HCT116 (cell line): ENCODE results near the gene SPHKAP. TPM values are rescaled to one million over a fixed set of nuclear protein-coding genes. Genes with fewer than 3 reads are reported as not detected.

Source experiments
- ATAC-seq: fragments of 200-7000 bp; cut with Tn5 transposase; 2 replicates; pipeline ENCODE4 v1.9.1; 2020; ENCODE audit warnings: mild to moderate bottlenecking, moderate library complexity
- BruUV-seq: library from RNA; stranded (reverse); fragments of 400-500 nt; replicated peaks from 2 replicates; lab custom pipeline; 2021; lab: Mats Ljungman, UMichigan
- CTCF ChIA-PET: fragments of 300-600 bp; sonication (Branson Sonifier 250); formaldehyde crosslinking; loops from one replicate; lab custom pipeline; 2021; ENCODE audit warnings: antibody characterized with exemption; lab: Charles Lee
- POLR2A ChIA-PET: fragments of 300-600, 350-600 bp; sonication (Branson Sonifier 250); formaldehyde crosslinking; loops from one replicate; lab custom pipeline; 2021; ENCODE audit warnings: antibody characterized with exemption; lab: Charles Lee
- RAD21 ChIA-PET, 2 experiments: fragments of 300-600 bp; sonication (Branson Sonifier 250); formaldehyde crosslinking; loops; one replicate each; lab custom pipeline; 2023; ENCODE audit warnings: low total read pairs in 2 of 2; ENCODE audit not compliant: uncharacterized antibody in 2 of 2, unreplicated experiment in 2 of 2, low non-redundant PET in 1 of 2; lab: Charles Lee
- DNase-seq: peaks from one replicate; pipeline ENCODE4 v3.0.0-alpha.2; 2010; ENCODE audit warnings: low read depth, low spot score
- H2AFZ ChIP-seq: fragments of 200-600 bp; shearing (Covaris generic), sonication (generic); 2 replicates; pipeline ENCODE4 v1.6.1; 2017; ENCODE audit warnings: low read depth, mixed run types, mixed read lengths, antibody characterized with exemption, low read length; ENCODE audit not compliant: poor library complexity, severe bottlenecking
- H3K27ac ChIP-seq: 2 replicates; pipeline ENCODE4 v1.5.1; 2012; ENCODE audit warnings: low read depth, low read length
- H3K27me3 ChIP-seq: fragments of 200-600 bp; sonication (generic); 2 replicates; pipeline ENCODE4 v1.6.1; 2016; ENCODE audit warnings: mixed run types, low read length, mixed read lengths; ENCODE audit not compliant: insufficient read depth
- H3K36me3 ChIP-seq, 2 experiments: fragments of 200-500 bp in 1 of 2; fragments of 200-600 bp in 1 of 2; sonication (Bioruptor generic) in 1 of 2; sonication (generic) in 1 of 2; 2 replicates each; pipeline versions ENCODE4 v1.5.1 to v1.6.1; 2014 to 2016; ENCODE audit warnings: low read length in 2 of 2, inconsistent platforms in 1 of 2, mixed read lengths in 1 of 2, mixed run types in 1 of 2; ENCODE audit not compliant: insufficient read depth in 2 of 2, control insufficient read depth in 1 of 2
- H3K4me1 ChIP-seq, 2 experiments: fragments of 200-600 bp in 1 of 2; sonication (generic) in 1 of 2; 2 replicates each; pipeline versions ENCODE4 v1.5.1 to v1.6.1; 2012 to 2017; ENCODE audit warnings: low read length in 2 of 2, inconsistent platforms in 1 of 2, mild to moderate bottlenecking in 1 of 2, mixed read lengths in 1 of 2, mixed run types in 1 of 2, moderate library complexity in 1 of 2; ENCODE audit not compliant: insufficient read depth in 2 of 2, control insufficient read depth in 1 of 2
- H3K4me2 ChIP-seq: fragments of 200-600 bp; sonication (generic); 2 replicates; pipeline ENCODE4 v1.6.1; 2017; ENCODE audit warnings: mixed run types, low read length, mixed read lengths
- H3K4me3 ChIP-seq, 2 experiments: fragments of 200-600 bp in 1 of 2; sonication (generic) in 1 of 2; replicated peaks in 1 of 2; 2 replicates each; pipeline ENCODE4 v1.5.1; 2011 to 2016; ENCODE audit warnings: low read length in 2 of 2, control low read depth in 1 of 2, low read depth in 1 of 2, mild to moderate bottlenecking in 1 of 2, mixed read lengths in 1 of 2, mixed run types in 1 of 2
- H3K79me2 ChIP-seq: fragments of 200-600 bp; sonication (generic); 2 replicates; pipeline ENCODE4 v1.6.1; 2017; ENCODE audit warnings: mild to moderate bottlenecking, mixed run types, low read length, moderate library complexity, mixed read lengths; ENCODE audit not compliant: insufficient read depth
- H3K9ac ChIP-seq: fragments of 200-600 bp; sonication (generic); 2 replicates; pipeline ENCODE4 v1.6.1; 2016; ENCODE audit warnings: low read length, mixed read lengths
- H3K9me2 ChIP-seq: fragments of 200-600 bp; sonication (generic), shearing (Covaris generic); 2 replicates; pipeline ENCODE4 v1.6.1; 2017; ENCODE audit warnings: mixed run types, mild to moderate bottlenecking, moderate library complexity; ENCODE audit not compliant: insufficient read depth
- H3K9me3 ChIP-seq, 2 experiments: fragments of 200-500 bp in 1 of 2; fragments of 200-600 bp in 1 of 2; sonication (Bioruptor generic) in 1 of 2; sonication (generic) in 1 of 2; 2 replicates each; pipeline ENCODE4 v1.6.1; 2014 to 2017; ENCODE audit warnings: low read length in 2 of 2, mixed read lengths in 2 of 2, inconsistent platforms in 1 of 2, low read depth in 1 of 2, mild to moderate bottlenecking in 1 of 2, mixed run types in 1 of 2, moderate library complexity in 1 of 2; ENCODE audit not compliant: control insufficient read depth in 1 of 2, insufficient read depth in 1 of 2
- H4K20me1 ChIP-seq: fragments of 200-600 bp; sonication (generic), shearing (Covaris generic); 2 replicates; pipeline ENCODE4 v1.6.1; 2017; ENCODE audit warnings: mixed run types, mild to moderate bottlenecking, moderate library complexity; ENCODE audit not compliant: insufficient read depth
- CBX3 ChIP-seq: IDR thresholded peaks from 2 replicates; pipeline ENCODE4 v1.6.1; 2012; ENCODE audit warnings: low read depth
- EZH2 ChIP-seq: fragments of 200-600 bp; sonication (generic); IDR thresholded peaks from 2 replicates; pipeline ENCODE4 v1.6.1; 2017; ENCODE audit warnings: antibody characterized with exemption, mixed run types
- POLR2A ChIP-seq: IDR thresholded peaks from 2 replicates; pipeline ENCODE4 v1.7.0; 2011; ENCODE audit warnings: borderline replicate concordance; ENCODE audit not compliant: insufficient read depth, insufficient read length; ENCODE audit errors: extremely low read depth
- POLR2AphosphoS5 ChIP-seq: IDR thresholded peaks from 2 replicates; pipeline ENCODE4 v1.6.1; 2011; ENCODE audit warnings: mild to moderate bottlenecking, low read depth, low read length, moderate library complexity
- TCF7L2 ChIP-seq: IDR thresholded peaks from 2 replicates; pipeline ENCODE4 v1.7.0; 2011; ENCODE audit warnings: borderline replicate concordance, inconsistent platforms; ENCODE audit not compliant: insufficient read depth, insufficient read length; ENCODE audit errors: extremely low read depth
- YY1 ChIP-seq: IDR thresholded peaks from 2 replicates; pipeline ENCODE4 v1.6.1; 2011; ENCODE audit warnings: low read length, low read depth, moderate library complexity, mild to moderate bottlenecking; ENCODE audit not compliant: insufficient replicate concordance; ENCODE audit errors: extremely low read depth
- ZNF274 ChIP-seq: fragments of 200-500 bp; sonication (Bioruptor generic); IDR thresholded peaks from 2 replicates; pipeline ENCODE4 v1.6.1; 2014; ENCODE audit warnings: mild to moderate bottlenecking, low read depth, low read length, inconsistent platforms
- intact Hi-C: fragments of 100-400 bp; cut with micrococcal nuclease; formaldehyde crosslinking; loops from 2 replicates; pipeline ENCODE4 v1.10.0; 2022
- total RNA-seq: library from RNA; stranded (reverse); gene quantifications from one replicate; pipeline ENCODE4 v1.2.1, GENCODE V29; 2021; ENCODE audit not compliant: unreplicated experiment
- TF ChIP-seq, protein P1 (sequence below), 3 experiments: fragments of 200-600 bp in 1 of 3; sonication (generic) in 1 of 3; IDR thresholded peaks in 2 of 3; conservative IDR thresholded peaks in 1 of 3; 2 replicates each; pipeline ENCODE4 v1.5.1; 2012 to 2017; ENCODE audit warnings: low read depth in 2 of 3, low read length in 2 of 3, antibody characterized with exemption in 1 of 3, borderline replicate concordance in 1 of 3, control low read depth in 1 of 3, mild to moderate bottlenecking in 1 of 3, mixed read lengths in 1 of 3, mixed run types in 1 of 3, moderate library complexity in 1 of 3; ENCODE audit not compliant: insufficient read depth in 1 of 3

The SPHKAP gene
- total RNA-seq, 1 experiment from 2014 or later = not detected

DNA sequence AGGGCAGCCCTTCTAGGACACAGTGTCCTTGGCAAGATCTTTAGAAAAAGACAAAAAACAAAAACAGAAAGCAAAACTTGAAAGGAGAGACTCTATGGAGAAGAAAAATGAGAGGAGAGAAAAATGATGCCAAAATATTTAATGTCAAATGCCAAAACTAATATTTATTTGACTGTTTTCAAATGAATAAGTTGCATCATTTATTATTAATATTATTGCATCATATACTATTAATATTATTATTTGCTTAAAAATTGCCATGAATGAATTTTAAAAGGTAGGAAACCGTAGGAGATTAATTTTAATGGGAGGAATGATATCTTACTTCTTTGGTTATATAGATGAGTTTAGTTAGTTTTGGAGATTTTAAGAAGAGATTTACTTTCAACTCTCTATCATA is 165.7 kb downstream of the SPHKAP start:
- Histone ChIP-seq H3K36me3 (no peaks in the 10 kb centered on the region), H3K79me2 (no peaks in the 10 kb centered on the region), H3K9me2 (no peaks in the 10 kb centered on the region), H3K9me3 (no peaks in the 10 kb centered on the region)
- CTCF ChIA-PET = no interaction called here
- BruUV-seq = no TSS peak
- TF ChIP-seq, protein P1, sequence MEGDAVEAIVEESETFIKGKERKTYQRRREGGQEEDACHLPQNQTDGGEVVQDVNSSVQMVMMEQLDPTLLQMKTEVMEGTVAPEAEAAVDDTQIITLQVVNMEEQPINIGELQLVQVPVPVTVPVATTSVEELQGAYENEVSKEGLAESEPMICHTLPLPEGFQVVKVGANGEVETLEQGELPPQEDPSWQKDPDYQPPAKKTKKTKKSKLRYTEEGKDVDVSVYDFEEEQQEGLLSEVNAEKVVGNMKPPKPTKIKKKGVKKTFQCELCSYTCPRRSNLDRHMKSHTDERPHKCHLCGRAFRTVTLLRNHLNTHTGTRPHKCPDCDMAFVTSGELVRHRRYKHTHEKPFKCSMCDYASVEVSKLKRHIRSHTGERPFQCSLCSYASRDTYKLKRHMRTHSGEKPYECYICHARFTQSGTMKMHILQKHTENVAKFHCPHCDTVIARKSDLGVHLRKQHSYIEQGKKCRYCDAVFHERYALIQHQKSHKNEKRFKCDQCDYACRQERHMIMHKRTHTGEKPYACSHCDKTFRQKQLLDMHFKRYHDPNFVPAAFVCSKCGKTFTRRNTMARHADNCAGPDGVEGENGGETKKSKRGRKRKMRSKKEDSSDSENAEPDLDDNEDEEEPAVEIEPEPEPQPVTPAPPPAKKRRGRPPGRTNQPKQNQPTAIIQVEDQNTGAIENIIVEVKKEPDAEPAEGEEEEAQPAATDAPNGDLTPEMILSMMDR (IDR thresholded peaks at IDR 0.05 in 2 of 3, conservative IDR thresholded peaks at IDR 0.05 in 1 of 3; ENCODE audit: borderline replicate concordance in 1 of 3, insufficient read depth in 1 of 3, low read depth in 2 of 3, low read length in 2 of 3) = no peak
- TF ChIP-seq EZH2 = no peak
- TF ChIP-seq, all 23 proteins: peak for 0
- Histone ChIP-seq H3K27ac (no peak overlapping the region), H4K20me1 (no peaks in the 10 kb centered on the region), H2AFZ (no peak overlapping the region), H3K4me1 (no peaks in the 10 kb centered on the region), H3K4me3 (no peak overlapping the region), H3K9ac (no peak overlapping the region), H3K4me2 (no peak overlapping the region), H3K27me3 (no peaks in the 10 kb centered on the region)
- RAD21 ChIA-PET = no interaction called here
- ATAC-seq = no peak
- no peak for DNase-seq
- intact Hi-C loops = no loop called here
- POLR2A ChIA-PET = no interaction called here

DNA sequence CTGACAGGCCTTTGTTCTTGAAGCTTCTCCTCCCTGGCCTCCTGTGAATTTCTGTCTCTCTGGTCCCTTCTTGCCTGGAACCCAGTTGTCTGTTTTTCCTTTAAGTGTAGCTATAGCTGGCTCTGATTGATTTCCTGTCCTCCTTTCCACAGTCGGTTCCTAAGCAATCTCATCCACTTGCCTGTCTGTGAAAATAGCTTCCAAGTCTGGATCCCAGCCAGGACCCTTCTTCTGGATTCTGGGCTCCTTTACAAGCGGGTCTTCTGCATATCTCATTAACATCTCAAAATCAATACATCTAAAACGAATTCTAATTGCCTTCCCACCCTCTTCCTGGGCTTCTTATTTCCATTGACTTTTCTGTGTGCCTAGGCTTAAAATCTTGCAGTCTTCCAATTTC is 185.1 kb downstream of the SPHKAP start:
- intact Hi-C loops = no loop called here
- no peak for ATAC-seq
- POLR2A ChIA-PET = no interaction called here
- BruUV-seq = no TSS peak
- no peak overlapping the region for H3K9ac ChIP-seq
- no peaks in the 10 kb centered on the region for H3K9me2 ChIP-seq
- RAD21 ChIA-PET = no interaction called here
- CTCF ChIA-PET = no interaction called here
- TF ChIP-seq ZNF274 = no peak
- no peak for TF ChIP-seq POLR2AphosphoS5
- TF ChIP-seq YY1 = no peak
- TF ChIP-seq CBX3 = no peak
- no peak for TF ChIP-seq TCF7L2
- no peak for TF ChIP-seq EZH2
- TF ChIP-seq POLR2A = no peak
- TF ChIP-seq, all 23 proteins: peak for 0
- Histone ChIP-seq H3K9me3 (no peaks in the 10 kb centered on the region), H2AFZ (no peak overlapping the region), H3K79me2 (no peaks in the 10 kb centered on the region), H3K4me2 (no peak overlapping the region), H3K27me3 (no peaks in the 10 kb centered on the region), H3K4me1 (no peaks in the 10 kb centered on the region), H3K27ac (no peak overlapping the region), H3K36me3 (no peaks in the 10 kb centered on the region), H3K4me3 (no peak overlapping the region), H4K20me1 (no peaks in the 10 kb centered on the region)
- DNase-seq = no peak
